Measurements from ENCODE around the gene NKAIN2.
A peak's percentile ranks its signal among the peaks of the same experiment; 100 is the strongest.

The NKAIN2 gene

GRCh38 chr6:124423621-124424020 lies 620.0 kb downstream of the NKAIN2 start:
- in situ Hi-C loops (cut with HindIII; ENCODE audit: low sequenced_read_pairs), result no loop called here
- no peak for TF ChIP-seq CTCF (IDR thresholded peaks at IDR 0.05; ENCODE audit: low read depth, low read length)
- no peak overlapping the region for H3K4me3 ChIP-seq (ENCODE audit: low read depth, low read length)
- DNase-seq (ENCODE audit: low read depth, low spot score), result no peak

GRCh38 chr6:124430740-124431318 lies 627.2 kb downstream of the NKAIN2 start:
- DNase-seq (ENCODE audit: low read depth, low spot score), result peak; percentile 4
- TF ChIP-seq CTCF (IDR thresholded peaks at IDR 0.05; ENCODE audit: low read depth, low read length), result no peak
- H3K4me3 ChIP-seq (ENCODE audit: low read depth, low read length), result no peak overlapping the region
- in situ Hi-C loops (cut with HindIII; ENCODE audit: low sequenced_read_pairs), result no loop called here

GRCh38 chr6:124432620-124433019 lies 629.0 kb downstream of the NKAIN2 start:
- in situ Hi-C loops (cut with HindIII; ENCODE audit: low sequenced_read_pairs), result no loop called here
- H3K4me3 ChIP-seq (ENCODE audit: low read depth, low read length), result no peak overlapping the region
- TF ChIP-seq CTCF (IDR thresholded peaks at IDR 0.05; ENCODE audit: low read depth, low read length), result no peak
- DNase-seq (ENCODE audit: low read depth, low spot score), result no peak

- no peak for TF ChIP-seq CTCF (IDR thresholded peaks at IDR 0.05; ENCODE audit: low read depth, low read length)
- in situ Hi-C loops (cut with HindIII; ENCODE audit: low sequenced_read_pairs), result no loop called here
- peak; percentile 7 for DNase-seq (ENCODE audit: low read depth, low spot score)
- H3K4me3 ChIP-seq (ENCODE audit: low read depth, low read length), result no peak overlapping the region
Observed at GRCh38 chr6:124433387-124434160, 629.9 kb downstream of the NKAIN2 start.

GRCh38 chr6:124434421-124434820 lies 630.8 kb downstream of the NKAIN2 start:
- no peak for TF ChIP-seq CTCF (IDR thresholded peaks at IDR 0.05; ENCODE audit: low read depth, low read length)
- DNase-seq (ENCODE audit: low read depth, low spot score), result peak; percentile 28
- no peak overlapping the region for H3K4me3 ChIP-seq (ENCODE audit: low read depth, low read length)
- in situ Hi-C loops (cut with HindIII; ENCODE audit: low sequenced_read_pairs), result no loop called here

- no peak overlapping the region for H3K4me3 ChIP-seq (ENCODE audit: low read depth, low read length)
- TF ChIP-seq CTCF (IDR thresholded peaks at IDR 0.05; ENCODE audit: low read depth, low read length), result no peak
- in situ Hi-C loops (cut with HindIII; ENCODE audit: low sequenced_read_pairs), result no loop called here
- DNase-seq (ENCODE audit: low read depth, low spot score), result no peak
Observed at GRCh38 chr6:124436803-124437202, 633.1 kb downstream of the NKAIN2 start.
